GM12874 (cell line): ENCODE results near the gene SNX17.

Source experiments
- CTCF ChIP-seq: IDR thresholded peaks from 2 replicates; pipeline ENCODE4 v1.5.1; 2011; ENCODE audit warnings: low read depth, mild to moderate bottlenecking, control low read depth, low read length, moderate library complexity; ENCODE audit not compliant: insufficient read depth

The SNX17 gene

DNA sequence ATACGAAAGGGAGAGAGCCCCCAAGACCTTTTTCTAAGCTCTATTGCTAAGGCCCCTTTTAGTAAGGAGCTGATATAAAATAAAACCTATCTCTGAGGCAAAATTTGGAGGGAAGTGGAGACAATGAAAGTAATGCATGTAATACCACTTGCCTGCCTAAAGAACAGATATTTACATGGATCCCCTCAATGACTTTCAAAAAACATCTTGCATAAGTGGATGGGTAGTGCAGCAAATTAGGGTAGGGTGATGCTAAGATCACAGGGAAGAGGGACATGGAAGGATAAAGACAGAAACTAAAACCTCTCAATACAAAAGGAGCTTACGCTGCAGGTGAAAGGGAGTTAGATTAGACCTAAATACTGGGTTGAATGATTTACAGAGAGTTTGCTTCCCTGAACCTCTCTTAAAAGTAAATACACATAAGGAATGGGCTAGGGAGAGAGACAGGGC lies 9.0 kb downstream of the SNX17 start:
- TF ChIP-seq CTCF, result no peak

DNA sequence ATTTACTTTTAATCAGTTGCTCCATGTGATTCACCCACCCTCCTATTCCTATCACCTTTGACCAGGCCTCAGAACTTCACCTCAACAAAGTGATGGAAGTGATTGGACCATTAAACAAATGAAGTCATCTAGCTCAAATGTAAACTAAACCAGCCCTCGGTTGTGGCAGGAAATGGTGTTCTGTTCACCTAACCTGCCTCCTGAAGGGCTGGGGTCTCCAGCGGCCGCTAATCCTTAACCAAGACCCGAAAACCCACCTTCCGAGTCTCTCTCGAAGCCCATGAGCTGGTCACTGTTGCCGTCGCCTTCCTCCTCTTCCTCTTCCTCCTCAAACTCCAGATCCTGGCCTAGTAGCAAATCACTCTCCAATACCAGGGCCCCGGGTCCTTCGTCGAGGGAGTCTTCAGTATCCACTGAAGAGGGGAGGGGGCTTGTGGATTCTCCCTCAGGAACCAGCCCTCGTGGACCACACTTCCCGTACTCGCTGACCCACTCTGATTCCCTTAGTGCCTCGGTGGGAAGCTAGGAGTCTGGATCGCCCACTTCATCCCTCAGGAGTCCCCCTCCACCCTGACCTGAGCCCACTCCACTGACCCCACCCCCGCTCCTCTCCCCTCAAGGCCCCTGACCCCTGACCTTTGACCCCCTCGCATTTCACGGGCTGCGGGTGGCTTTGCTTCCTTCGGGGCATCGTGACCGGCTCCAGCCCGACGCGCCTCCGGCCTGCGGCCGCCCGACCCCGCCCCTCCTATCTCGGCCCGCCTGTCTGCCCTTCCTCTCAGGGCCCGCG lies 9.6 kb downstream of the SNX17 start:
- TF ChIP-seq CTCF, result no peak

DNA sequence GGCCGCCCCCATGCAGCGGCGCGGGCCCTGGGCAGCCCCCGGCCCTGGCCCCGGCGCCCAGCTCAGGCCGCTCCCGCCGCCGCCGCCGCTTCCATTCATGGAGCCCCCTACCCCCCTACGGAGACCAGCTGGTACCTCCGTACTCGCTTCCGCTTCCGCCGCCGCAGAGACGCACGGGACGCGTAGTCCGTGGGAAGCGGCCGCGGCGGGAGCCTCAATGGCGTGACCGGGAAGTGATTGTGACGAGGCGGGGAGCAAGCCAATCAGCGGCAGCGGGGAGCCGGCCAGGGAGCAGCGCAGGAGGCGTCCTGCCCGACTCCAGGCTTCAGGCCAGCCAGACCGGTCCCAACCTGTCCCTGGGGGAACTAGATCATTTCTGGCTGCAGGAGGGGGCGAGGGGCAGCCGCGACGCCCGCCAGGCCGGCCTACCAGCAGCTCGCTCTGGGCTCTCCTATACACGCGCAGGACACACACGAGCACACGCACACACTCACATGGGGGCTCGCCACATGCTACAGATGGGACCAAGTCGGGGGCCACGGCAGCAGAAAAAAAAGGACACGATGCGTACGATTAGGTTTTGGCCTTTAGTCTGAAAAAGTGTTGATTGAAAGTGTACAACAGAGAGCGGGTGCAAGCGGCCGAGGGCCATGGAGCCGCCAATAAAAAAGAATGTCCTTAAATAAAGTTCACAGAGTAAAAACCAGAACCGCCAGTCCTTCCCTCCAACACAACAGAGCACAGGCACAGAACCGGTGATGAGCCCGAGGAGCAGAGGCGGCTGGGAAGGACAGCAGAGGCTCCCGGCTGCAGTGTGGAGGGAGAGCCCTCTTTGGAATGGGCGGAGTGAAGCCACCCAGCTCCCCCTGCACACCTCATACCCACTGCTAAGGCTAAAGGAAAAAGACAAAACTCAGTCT lies 10.5 kb downstream of the SNX17 start, which contains the start of gene ZNF513:
TSS of gene ZNF513 (minus strand) at position 109 of the 920 bp plus-strand sequence. CDS start 208 bp downstream, outside the sequence.
- TF ChIP-seq CTCF, result no peak

- no peak for TF ChIP-seq CTCF
These were observed 11.3 kb downstream of the SNX17 start for GRCh38 chr2:27381577-27382181.

- TF ChIP-seq CTCF, result no peak
These were observed 20.6 kb downstream of the SNX17 start for GRCh38 chr2:27390822-27391679.

DNA sequence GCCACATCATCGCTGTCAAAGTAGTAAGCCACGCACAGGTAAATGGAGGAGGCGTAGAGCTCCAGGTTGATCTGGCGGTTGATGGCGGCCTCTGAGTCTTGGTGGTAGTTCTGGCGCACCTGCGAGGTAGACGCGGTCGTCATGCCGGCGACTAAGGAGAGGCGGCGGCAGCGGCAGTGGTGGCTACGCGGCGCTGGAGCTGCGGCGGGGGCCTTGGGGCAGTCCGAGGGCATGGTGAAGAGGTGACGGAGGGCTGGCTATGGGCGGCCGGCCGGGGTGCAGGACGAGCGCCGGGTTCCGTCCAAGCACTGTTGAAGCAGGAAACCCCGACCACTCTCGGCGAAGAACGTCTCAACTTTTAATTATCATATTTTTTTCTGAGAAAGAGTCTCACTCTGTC lies 22.8 kb downstream of the SNX17 start:
- no peak for TF ChIP-seq CTCF
